Measurements from ENCODE around the gene ATAD2B.
A peak's percentile ranks its signal among the peaks of the same experiment; 100 is the strongest.

Gene ATAD2B

GRCh38 chr2:23905155-23905554, 21.8 kb downstream of the ATAD2B start:
- DNase-seq: no peak

GRCh38 chr2:23904692-23905091, 22.2 kb downstream of the ATAD2B start:
- DNase-seq: no peak

GRCh38 chr2:23904215-23904614, 22.7 kb downstream of the ATAD2B start:
- no peak for DNase-seq

GRCh38 chr2:23903034-23903433, 23.9 kb downstream of the ATAD2B start:
- no peak for DNase-seq

- peak; percentile 3 for DNase-seq
These were observed 24.7 kb downstream of the ATAD2B start for GRCh38 chr2:23901966-23902846.

GRCh38 chr2:23900541-23901322, 26.2 kb downstream of the ATAD2B start:
- no peak for DNase-seq

GRCh38 chr2:23900133-23900532, 26.8 kb downstream of the ATAD2B start:
- DNase-seq: no peak

- no peak for DNase-seq
These were observed 55.7 kb downstream of the ATAD2B start for GRCh38 chr2:23871206-23871605.

GRCh38 chr2:23867449-23867848, 59.5 kb downstream of the ATAD2B start:
- DNase-seq: no peak

- DNase-seq: no peak
These were observed 64.1 kb downstream of the ATAD2B start for GRCh38 chr2:23862716-23863426.

GRCh38 chr2:23861952-23862351, 65.0 kb downstream of the ATAD2B start:
- no peak for DNase-seq

GRCh38 chr2:23859983-23860382, 66.9 kb downstream of the ATAD2B start:
- no peak for DNase-seq

GRCh38 chr2:23859234-23859633, 67.7 kb downstream of the ATAD2B start:
- DNase-seq: no peak

GRCh38 chr2:23850564-23851256, 76.2 kb downstream of the ATAD2B start:
- DNase-seq: no peak

- no peak for DNase-seq
These were observed 82.0 kb downstream of the ATAD2B start for GRCh38 chr2:23844905-23845304.

- DNase-seq: no peak
These were observed 83.6 kb downstream of the ATAD2B start for GRCh38 chr2:23843051-23843976.

GRCh38 chr2:23839919-23840578, 86.9 kb downstream of the ATAD2B start:
- no peak for DNase-seq

- no peak for DNase-seq
These were observed 87.9 kb downstream of the ATAD2B start for GRCh38 chr2:23838996-23839395.

GRCh38 chr2:23838581-23838980, 88.3 kb downstream of the ATAD2B start:
- no peak for DNase-seq

- DNase-seq: no peak
These were observed 89.1 kb downstream of the ATAD2B start for GRCh38 chr2:23837871-23838270.

- no peak for DNase-seq
These were observed 89.9 kb downstream of the ATAD2B start for GRCh38 chr2:23836971-23837565.

All from DMS153 (cell line).